Osteoblast (primary cell): ENCODE results near the gene SLC66A1. TPM values are rescaled to one million over a fixed set of nuclear protein-coding genes. Genes with fewer than 3 reads are reported as not detected.

ENCODE experiments used
- DNase-seq: peaks from one replicate; pipeline ENCODE4 v3.0.0; 2011; ENCODE audit warnings: low spot score, mixed read lengths; ENCODE audit not compliant: insufficient read length; ENCODE audit errors: missing footprints
- H2AFZ ChIP-seq: 2 replicates; pipeline ENCODE4 v1.6.0; 2011; ENCODE audit warnings: mild to moderate bottlenecking, low read length
- H3K27ac ChIP-seq: 2 replicates; pipeline ENCODE4 v1.5.1; 2011; ENCODE audit warnings: mild to moderate bottlenecking, low read depth, low read length, moderate library complexity
- H3K27me3 ChIP-seq: 2 replicates; pipeline ENCODE4 v1.6.0; 2012; ENCODE audit warnings: mild to moderate bottlenecking, control low read depth, inconsistent platforms, low read length, moderate library complexity; ENCODE audit not compliant: insufficient read depth
- H3K36me3 ChIP-seq: 2 replicates; pipeline ENCODE4 v1.5.1; 2011; ENCODE audit warnings: mild to moderate bottlenecking, low read length, control low read depth, moderate library complexity; ENCODE audit not compliant: insufficient read depth
- H3K4me1 ChIP-seq: 2 replicates; pipeline ENCODE4 v1.5.1; 2011; ENCODE audit warnings: mild to moderate bottlenecking, low read length, control low read depth, moderate library complexity; ENCODE audit not compliant: insufficient read depth
- H3K4me2 ChIP-seq: 2 replicates; pipeline ENCODE4 v1.6.0; 2011; ENCODE audit warnings: mild to moderate bottlenecking, low read length; ENCODE audit not compliant: insufficient read depth
- H3K4me3 ChIP-seq: fragments of 200-600 bp; sonication (generic); 3 replicates; pipeline ENCODE4 v1.5.1; 2012; ENCODE audit warnings: mild to moderate bottlenecking, low read length, inconsistent platforms; ENCODE audit not compliant: insufficient read depth
- H3K79me2 ChIP-seq: 2 replicates; pipeline ENCODE4 v1.6.0; 2012; ENCODE audit warnings: mild to moderate bottlenecking, low read length, control low read depth, inconsistent platforms; ENCODE audit not compliant: insufficient read depth
- H3K9me3 ChIP-seq: 2 replicates; pipeline ENCODE4 v1.5.1; 2011; ENCODE audit warnings: low read depth, low read length, control low read depth
- H4K20me1 ChIP-seq: 2 replicates; pipeline ENCODE4 v1.6.0; 2012; ENCODE audit warnings: mild to moderate bottlenecking, low read length, control low read depth; ENCODE audit not compliant: insufficient read depth
- CTCF ChIP-seq: IDR thresholded peaks from 2 replicates; pipeline ENCODE4 v1.5.1; 2011; ENCODE audit warnings: mild to moderate bottlenecking, low read depth, low read length, moderate library complexity; ENCODE audit errors: extremely low read depth
- small RNA-seq: library from RNA; depleted of rRNA; stranded (forward); fragments of <200 nt; gene quantifications from one replicate; pipeline ENCODE3, GENCODE V24; 2012
- total RNA-seq: library from RNA; depleted of rRNA; stranded (reverse); fragments of >200 nt; gene quantifications from 2 replicates; pipeline ENCODE4 v1.2.3, GENCODE V29; 2012

Gene SLC66A1
- total RNA-seq, 1 donor, result 32.6 TPM

GRCh38 chr1:19375631-19376400, 63.7 kb downstream of the SLC66A1 start:
- no peak overlapping the region for H3K4me2 ChIP-seq
- peaks cover 68% of the 10 kb centered on the region for H4K20me1 ChIP-seq
- no peak overlapping the region for H2AFZ ChIP-seq
- H3K79me2 ChIP-seq, result peaks cover 84% of the 10 kb centered on the region
- no peak for TF ChIP-seq CTCF
- H3K9me3 ChIP-seq, result no peaks in the 10 kb centered on the region
- H3K27me3 ChIP-seq, result no peaks in the 10 kb centered on the region
- peak overlapping the region; percentile 82 for H3K27ac ChIP-seq
- peaks cover 90% of the 10 kb centered on the region for H3K36me3 ChIP-seq
- DNase-seq, result peak; percentile 76
- H3K4me3 ChIP-seq, result no peak overlapping the region
- H3K4me1 ChIP-seq, result peaks cover 17% of the 10 kb centered on the region

- H3K4me2 ChIP-seq, result no peak overlapping the region
- H3K4me1 ChIP-seq, result peaks cover 17% of the 10 kb centered on the region
- H3K9me3 ChIP-seq, result no peaks in the 10 kb centered on the region
- no peak for TF ChIP-seq CTCF
- peaks cover 59% of the 10 kb centered on the region for H4K20me1 ChIP-seq
- peaks cover 78% of the 10 kb centered on the region for H3K79me2 ChIP-seq
- no peak overlapping the region for H3K4me3 ChIP-seq
- peak; percentile 62 for DNase-seq
- peaks cover 82% of the 10 kb centered on the region for H3K36me3 ChIP-seq
- peak overlapping the region; percentile 82 for H3K27ac ChIP-seq
- H3K27me3 ChIP-seq, result no peaks in the 10 kb centered on the region
- no peak overlapping the region for H2AFZ ChIP-seq
Observed at GRCh38 chr1:19376428-19377372, 64.6 kb downstream of the SLC66A1 start.

GRCh38 chr1:19377812-19378718, 65.9 kb downstream of the SLC66A1 start:
- H4K20me1 ChIP-seq, result peaks cover 49% of the 10 kb centered on the region
- H3K79me2 ChIP-seq, result peaks cover 74% of the 10 kb centered on the region
- TF ChIP-seq CTCF, result no peak
- no peak overlapping the region for H2AFZ ChIP-seq
- no peak for DNase-seq
- H3K4me3 ChIP-seq, result no peak overlapping the region
- H3K9me3 ChIP-seq, result no peaks in the 10 kb centered on the region
- peaks cover 17% of the 10 kb centered on the region for H3K4me1 ChIP-seq
- no peaks in the 10 kb centered on the region for H3K27me3 ChIP-seq
- H3K27ac ChIP-seq, result no peak overlapping the region
- H3K36me3 ChIP-seq, result peaks cover 85% of the 10 kb centered on the region
- no peak overlapping the region for H3K4me2 ChIP-seq

Small RNAs within 50 kb of the gene (small RNA-seq; reads per million reads assigned to genes)
- gene RNU6-1099P, result not detected

Other genes with a start within 250 kb of the SLC66A1 start
- 134 and 149 TPM in 2 replicates for gene UBR4, start 102.1 kb upstream of the SLC66A1 start, total RNA-seq
- 60.1 and 64.1 TPM in 2 replicates for gene EMC1, start 60.8 kb upstream of the SLC66A1 start, total RNA-seq
- 17.4 and 18.5 TPM in 2 replicates for gene MRTO4, start 60.5 kb upstream of the SLC66A1 start, total RNA-seq
- gene AKR7A3, start 23.6 kb upstream of the SLC66A1 start, total RNA-seq, result 0.72 and 1.2 TPM in 2 replicates
- 66.2 and 79.0 TPM in 2 replicates for gene AKR7A2, start 182 bp upstream of the SLC66A1 start, total RNA-seq
- gene CAPZB, start 173.2 kb downstream of the SLC66A1 start, total RNA-seq, result 217 and 224 TPM in 2 replicates